ENCODE measurements around the gene BICD2. TPM values are rescaled to one million over a fixed set of nuclear protein-coding genes. Genes with fewer than 3 reads are reported as not detected.

Gene BICD2
- total and polyA plus RNA-seq, 9 of the 15 experiments (the other 6 are each of a cell fraction or from before 2014, with no cell fraction given) = 3.6 to 23.4 (median 11.8) TPM

- H3K9me1 ChIP-seq (ENCODE audit: control insufficient read depth, insufficient read depth, low read length) = peaks cover 4% of the 10 kb centered on the region
- no peak overlapping the region for H3K4me3 ChIP-seq
- H3K79me2 ChIP-seq (ENCODE audit: control insufficient read depth, insufficient read depth, low read length) = no peaks in the 10 kb centered on the region
- peaks cover 72% of the 10 kb centered on the region for H3K36me3 ChIP-seq (ENCODE audit: control insufficient read depth, insufficient read depth, low read length)
- ChIA-PET CTCF (ENCODE audit: low intra/inter-chr PET ratio) (no interaction called here), POLR2A (no interaction called here)
- no peak overlapping the region for H3K9ac ChIP-seq (ENCODE audit: insufficient read depth in 1 of 2, low read depth in 2 of 2, low read length in 2 of 2)
- TF ChIP-seq EWSR1 (IDR thresholded peaks at IDR 0.05; ENCODE audit: borderline replicate concordance, low read depth, partially characterized antibody) = no peak
- TF ChIP-seq ZNF512 (tag; IDR thresholded peaks at IDR 0.05) = no peak
- no peak for TF ChIP-seq ZNF780A (CRISPR knock-in tag; IDR thresholded peaks at IDR 0.05)
- TF ChIP-seq MBD2 (IDR thresholded peaks at IDR 0.05; ENCODE audit: borderline replicate concordance, low read depth) = no peak
- no peak for TF ChIP-seq KDM1A (IDR thresholded peaks at IDR 0.05)
- no peak for TF ChIP-seq MTA1 (IDR thresholded peaks at IDR 0.05; ENCODE audit: borderline replicate concordance)
- no peak for TF ChIP-seq PML (IDR thresholded peaks at IDR 0.05; ENCODE audit: low read length)
- TF ChIP-seq, protein P1, sequence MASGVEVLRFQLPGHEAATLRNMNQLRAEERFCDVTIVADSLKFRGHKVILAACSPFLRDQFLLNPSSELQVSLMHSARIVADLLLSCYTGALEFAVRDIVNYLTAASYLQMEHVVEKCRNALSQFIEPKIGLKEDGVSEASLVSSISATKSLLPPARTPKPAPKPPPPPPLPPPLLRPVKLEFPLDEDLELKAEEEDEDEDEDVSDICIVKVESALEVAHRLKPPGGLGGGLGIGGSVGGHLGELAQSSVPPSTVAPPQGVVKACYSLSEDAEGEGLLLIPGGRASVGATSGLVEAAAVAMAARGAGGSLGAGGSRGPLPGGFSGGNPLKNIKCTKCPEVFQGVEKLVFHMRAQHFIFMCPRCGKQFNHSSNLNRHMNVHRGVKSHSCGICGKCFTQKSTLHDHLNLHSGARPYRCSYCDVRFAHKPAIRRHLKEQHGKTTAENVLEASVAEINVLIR (CRISPR knock-in tag; IDR thresholded peaks at IDR 0.05) = no peak
- no peak for TF ChIP-seq ZNF174 (CRISPR knock-in tag; IDR thresholded peaks at IDR 0.05)
- TF ChIP-seq ZNF584 (CRISPR knock-in tag; IDR thresholded peaks at IDR 0.05; ENCODE audit: low read depth) = no peak
- no peak for TF ChIP-seq ZNF24 (IDR thresholded peaks at IDR 0.05)
- TF ChIP-seq, protein P2, sequence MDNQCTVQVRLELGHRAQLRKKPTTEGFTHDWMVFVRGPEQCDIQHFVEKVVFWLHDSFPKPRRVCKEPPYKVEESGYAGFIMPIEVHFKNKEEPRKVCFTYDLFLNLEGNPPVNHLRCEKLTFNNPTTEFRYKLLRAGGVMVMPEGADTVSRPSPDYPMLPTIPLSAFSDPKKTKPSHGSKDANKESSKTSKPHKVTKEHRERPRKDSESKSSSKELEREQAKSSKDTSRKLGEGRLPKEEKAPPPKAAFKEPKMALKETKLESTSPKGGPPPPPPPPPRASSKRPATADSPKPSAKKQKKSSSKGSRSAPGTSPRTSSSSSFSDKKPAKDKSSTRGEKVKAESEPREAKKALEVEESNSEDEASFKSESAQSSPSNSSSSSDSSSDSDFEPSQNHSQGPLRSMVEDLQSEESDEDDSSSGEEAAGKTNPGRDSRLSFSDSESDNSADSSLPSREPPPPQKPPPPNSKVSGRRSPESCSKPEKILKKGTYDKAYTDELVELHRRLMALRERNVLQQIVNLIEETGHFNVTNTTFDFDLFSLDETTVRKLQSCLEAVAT (IDR thresholded peaks at IDR 0.05) = no peak
- peaks cover 9% of the 10 kb centered on the region for H4K20me1 ChIP-seq (replicated peaks; ENCODE audit: control insufficient read depth, insufficient read depth, low read length)
- no peak for DNase-seq (ENCODE audit: extremely low read depth in 1 of 4, low spot score in 3 of 4)
- no TSS peak for BruUV-seq (replicated peaks)
- no peak overlapping the region for H3K4me2 ChIP-seq (ENCODE audit: insufficient read depth, low read length)
- H3K27me3 ChIP-seq (ENCODE audit: control insufficient read depth in 2 of 2, insufficient read depth in 2 of 2, low read length in 2 of 2) = no peaks in the 10 kb centered on the region
- in situ Hi-C loops (cut with MboI) (no loop called here), intact Hi-C loops (cut with micrococcal nuclease) (no loop called here)
- no peaks in the 10 kb centered on the region for H3K4me1 ChIP-seq (replicated peaks in 1 of 2; ENCODE audit: control insufficient read depth in 2 of 2, insufficient read depth in 2 of 2, low read length in 2 of 2)
- FAIRE-seq = no peak
- no peaks in the 10 kb centered on the region for H3K9me3 ChIP-seq (replicated peaks; ENCODE audit: control insufficient read depth, insufficient read depth, low read depth, low read length)
- H3K27ac ChIP-seq (ENCODE audit: extremely low read depth, low read depth, low read length) = no peak overlapping the region
- H2AFZ ChIP-seq (ENCODE audit: low read depth, low read length) = no peak overlapping the region
- no peak for ATAC-seq
- 65% methylated on average over 9 of the region's 9 CpGs for WGBS (ENCODE audit: insufficient coverage, low coverage, missing lambda C conversion rate)
Observed at GRCh38 chr9:92723801-92724323, 40.8 kb downstream of the BICD2 start.
